Thyroid gland (tissue), 4 donors: ENCODE measurements around the gene COQ4.

Source experiments
- CTCF ChIP-seq, 6 experiments: fragments of 200-600 bp in 3 of 6; fragments of 450-650 bp in 3 of 6; sonication (generic) in 3 of 6; IDR thresholded peaks; one replicate each; pipeline ENCODE4 v1.5.1; 2016 to 2019; ENCODE audit warnings: antibody characterized with exemption in 6 of 6, mild to moderate bottlenecking in 2 of 6, inconsistent platforms in 1 of 6, moderate library complexity in 1 of 6
- POLR2A ChIP-seq, 2 donors: fragments of 450-650 bp; IDR thresholded peaks; one replicate each; pipeline ENCODE4 v1.6.1; 2017; ENCODE audit warnings: antibody characterized with exemption in 2 of 2, mild to moderate bottlenecking in 2 of 2, moderate library complexity in 1 of 2

- TF ChIP-seq CTCF (IDR thresholded peaks at IDR 0.05) (no peak), POLR2A (IDR thresholded peaks at IDR 0.05) (no peak)
Measured at GRCh38 chr9:128292009-128292408, 30.6 kb upstream of the COQ4 start.
